H9 (cell line): ENCODE results near the gene UBXN7. TPM values are rescaled to one million over a fixed set of nuclear protein-coding genes. Genes with fewer than 3 reads are reported as not detected.

ENCODE experiments used
- DNase-seq: peaks from one replicate; pipeline ENCODE4 v3.0.0-alpha.2; 2017
- H2AFZ ChIP-seq: one replicate; pipeline ENCODE4 v1.6.1; 2013; ENCODE audit warnings: mild to moderate bottlenecking, low read length, control low read depth, moderate library complexity
- H2AK5ac ChIP-seq: 2 replicates; pipeline ENCODE4 v1.6.1; 2013; ENCODE audit warnings: low read length, control low read depth, mixed read lengths; ENCODE audit not compliant: insufficient read length
- H2BK120ac ChIP-seq: one replicate; pipeline ENCODE4 v1.6.1; 2013; ENCODE audit warnings: low read depth, mild to moderate bottlenecking, low read length, control low read depth, inconsistent platforms; ENCODE audit not compliant: poor library complexity, severe bottlenecking
- H2BK12ac ChIP-seq: 2 replicates; pipeline ENCODE4 v1.6.1; 2013; ENCODE audit warnings: low read length, control low read depth, mixed read lengths, low read depth; ENCODE audit not compliant: insufficient read length
- H2BK15ac ChIP-seq: 2 replicates; pipeline ENCODE4 v1.6.1; 2013; ENCODE audit warnings: low read depth, low read length, control low read depth
- H2BK20ac ChIP-seq: one replicate; pipeline ENCODE4 v1.6.1; 2013; ENCODE audit warnings: low read depth, mild to moderate bottlenecking, low read length, control low read depth, inconsistent platforms; ENCODE audit not compliant: poor library complexity, severe bottlenecking
- H2BK5ac ChIP-seq: 2 replicates; pipeline ENCODE4 v1.6.1; 2013; ENCODE audit warnings: low read length, control low read depth, mixed read lengths; ENCODE audit not compliant: insufficient read length
- H3K14ac ChIP-seq: 2 replicates; pipeline ENCODE4 v1.6.1; 2013; ENCODE audit warnings: low read length, control low read depth; ENCODE audit not compliant: insufficient read depth
- H3K18ac ChIP-seq: 2 replicates; pipeline ENCODE4 v1.6.1; 2013; ENCODE audit warnings: low read depth, mild to moderate bottlenecking, mixed read lengths, low read length, control low read depth; ENCODE audit not compliant: insufficient read length
- H3K23ac ChIP-seq: 2 replicates; pipeline ENCODE4 v1.6.1; 2013; ENCODE audit warnings: low read length, control low read depth, mixed read lengths, low read depth; ENCODE audit not compliant: insufficient read length
- H3K23me2 ChIP-seq: 2 replicates; pipeline ENCODE4 v1.6.1; 2013; ENCODE audit warnings: low read depth, mild to moderate bottlenecking, mixed read lengths, low read length, control low read depth; ENCODE audit not compliant: insufficient read length, poor library complexity, severe bottlenecking
- H3K27ac ChIP-seq: 2 replicates; pipeline ENCODE4 v1.5.1; 2013; ENCODE audit warnings: low read length, control low read depth, mixed read lengths, low read depth; ENCODE audit not compliant: insufficient read length
- H3K27me3 ChIP-seq: 2 replicates; pipeline ENCODE4 v1.6.1; 2013; ENCODE audit warnings: low read length, control low read depth, inconsistent platforms; ENCODE audit not compliant: insufficient read depth
- H3K4ac ChIP-seq: 2 replicates; pipeline ENCODE4 v1.6.1; 2013; ENCODE audit warnings: low read depth, mild to moderate bottlenecking, control low read depth, inconsistent platforms, low read length, moderate library complexity
- H3K4me1 ChIP-seq: 2 replicates; pipeline ENCODE4 v1.6.1; 2013; ENCODE audit warnings: low read length, control low read depth, inconsistent platforms; ENCODE audit not compliant: insufficient read depth
- H3K4me2 ChIP-seq: 2 replicates; pipeline ENCODE4 v1.6.1; 2013; ENCODE audit warnings: low read length, control low read depth, mixed read lengths; ENCODE audit not compliant: insufficient read length, insufficient read depth
- H3K56ac ChIP-seq: 2 replicates; pipeline ENCODE4 v1.6.1; 2013; ENCODE audit warnings: low read depth, mild to moderate bottlenecking, mixed read lengths, low read length, control low read depth; ENCODE audit not compliant: insufficient read length
- H3K79me1 ChIP-seq: 2 replicates; pipeline ENCODE4 v1.6.1; 2013; ENCODE audit warnings: low read depth, mild to moderate bottlenecking, moderate library complexity, low read length, control low read depth, inconsistent platforms; ENCODE audit not compliant: insufficient read depth, poor library complexity, severe bottlenecking
- H3K79me2 ChIP-seq: 2 replicates; pipeline ENCODE4 v1.6.1; 2013; ENCODE audit warnings: low read length, control low read depth, inconsistent platforms; ENCODE audit not compliant: insufficient read depth
- H3K9ac ChIP-seq: 2 replicates; pipeline ENCODE4 v1.6.1; 2013; ENCODE audit warnings: low read length, control low read depth, mixed read lengths; ENCODE audit not compliant: insufficient read length; ENCODE audit errors: extremely low read depth
- H3K9me3 ChIP-seq: one replicate; pipeline ENCODE4 v1.6.1; 2013; ENCODE audit warnings: low read depth, low read length, inconsistent platforms; ENCODE audit not compliant: control insufficient read depth
- H3T11ph ChIP-seq: one replicate; pipeline ENCODE4 v1.6.1; 2013; ENCODE audit warnings: mild to moderate bottlenecking, low read length, control low read depth, inconsistent platforms
- H4K20me1 ChIP-seq: one replicate; pipeline ENCODE4 v1.6.1; 2013; ENCODE audit not compliant: control insufficient read depth, insufficient read length, insufficient read depth
- H4K5ac ChIP-seq: 2 replicates; pipeline ENCODE4 v1.6.1; 2013; ENCODE audit warnings: low read depth, mild to moderate bottlenecking, mixed read lengths, low read length, control low read depth; ENCODE audit not compliant: insufficient read length
- H4K8ac ChIP-seq: replicated peaks from 2 replicates; pipeline ENCODE4 v1.6.1; 2013; ENCODE audit warnings: low read length, control low read depth, mixed read lengths, low read depth; ENCODE audit not compliant: insufficient read length
- H4K91ac ChIP-seq: 2 replicates; pipeline ENCODE4 v1.6.1; 2013; ENCODE audit warnings: low read depth, mild to moderate bottlenecking, moderate library complexity, mixed read lengths, low read length, control low read depth; ENCODE audit not compliant: insufficient read length
- H3K27ac Mint-ChIP-seq, 3 experiments: 2 replicates in 2 of 3; 3 replicates in 1 of 3; pipeline ENCODE4 v1.8.0; 2020 to 2021; ENCODE audit warnings: mixed read lengths in 3 of 3, mild to moderate bottlenecking in 1 of 3, moderate library complexity in 1 of 3
- H3K27me3 Mint-ChIP-seq: 2 replicates; pipeline ENCODE4 v1.8.0; 2021; ENCODE audit warnings: low read depth, mild to moderate bottlenecking, moderate library complexity, mixed read lengths
- H3K36me3 Mint-ChIP-seq, 3 experiments: 2 replicates in 2 of 3; 3 replicates in 1 of 3; pipeline ENCODE4 v1.8.0; 2020 to 2021; ENCODE audit warnings: low read depth in 3 of 3, mixed read lengths in 3 of 3; ENCODE audit not compliant: insufficient read depth in 1 of 3
- H3K4me1 Mint-ChIP-seq, 2 experiments: 2 replicates each; pipeline ENCODE4 v1.8.0; 2020; ENCODE audit warnings: mixed read lengths in 2 of 2
- H3K4me3 Mint-ChIP-seq, 2 experiments: 2 replicates in 1 of 2; 3 replicates in 1 of 2; pipeline ENCODE4 v1.8.0; 2020 to 2021; ENCODE audit warnings: mild to moderate bottlenecking in 2 of 2, mixed read lengths in 2 of 2, moderate library complexity in 1 of 2
- H3K9me3 Mint-ChIP-seq, 2 experiments: 2 replicates in 1 of 2; 3 replicates in 1 of 2; pipeline ENCODE4 v1.8.0; 2020; ENCODE audit warnings: mild to moderate bottlenecking in 2 of 2, mixed read lengths in 2 of 2, moderate library complexity in 1 of 2
- WGBS: extraction: QIAGEN DNeasy Blood & Tissue Kit; methylation state at CpG from one replicate; pipeline ENCODE4 v1.1.7; 2013; ENCODE audit warnings: missing lambda C conversion rate, low lambda C conversion rate, mixed read lengths; ENCODE audit not compliant: insufficient read length; ENCODE audit errors: extremely low coverage; 5-methylcytosine and 5-hydroxymethylcytosine counted together
- total RNA-seq: library from RNA; stranded (reverse); gene quantifications from 2 replicates; pipeline ENCODE4 v1.2.1, GENCODE V29; 2021
- TF ChIP-seq, protein P1 (sequence below): fragments of 200-600 bp; sonication (generic); conservative IDR thresholded peaks from 3 replicates; pipeline ENCODE4 v1.8.0; 2021; ENCODE audit warnings: antibody characterized with exemption, mild to moderate bottlenecking

Gene UBXN7
- total RNA-seq, 1 experiment from 2014 or later = 110 TPM

DNA sequence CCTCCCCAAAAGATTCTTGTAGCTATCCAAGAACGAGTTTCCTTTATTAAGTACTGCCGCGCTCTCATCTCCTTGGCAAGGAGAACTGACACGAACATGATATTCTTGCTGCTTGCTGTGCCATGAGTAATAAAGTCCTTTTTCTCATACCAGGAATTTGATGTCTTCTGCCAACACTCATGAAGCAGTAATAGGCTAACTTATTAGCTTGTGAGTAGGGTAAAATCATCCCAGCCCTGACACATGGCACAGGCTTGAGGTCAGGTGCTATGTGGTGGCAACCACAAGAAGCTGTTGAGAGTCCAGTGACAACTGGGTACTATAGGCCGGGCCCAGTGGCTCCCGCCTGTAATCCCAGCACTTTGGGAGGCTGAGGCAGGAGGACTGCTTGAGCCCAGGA is 22.7 kb upstream of the UBXN7 start:
- Histone ChIP-seq H2AK5ac (no peak overlapping the region), H2BK15ac (no peak overlapping the region), H4K91ac (no peak overlapping the region), H3K4me2 (no peak overlapping the region), H3K79me2 (no peaks in the 10 kb centered on the region), H3K79me1 (no peaks in the 10 kb centered on the region), H4K5ac (no peak overlapping the region), H4K20me1 (no peaks in the 10 kb centered on the region), H2BK20ac (no peak overlapping the region), H2AFZ (no peak overlapping the region), H3K9ac (no peak overlapping the region), H3K9me3 (no peaks in the 10 kb centered on the region), H2BK120ac (no peak overlapping the region), H3K14ac (no peak overlapping the region), H4K8ac (no peak overlapping the region), H2BK5ac (no peak overlapping the region), H3K27ac (no peak overlapping the region), H3K27me3 (no peaks in the 10 kb centered on the region), H3K18ac (no peak overlapping the region), H2BK12ac (no peak overlapping the region), H3K23ac (no peak overlapping the region), H3K56ac (no peak overlapping the region), H3K4me1 (no peaks in the 10 kb centered on the region), H3K4ac (no peak overlapping the region), H3K23me2 (no peaks in the 10 kb centered on the region), H3T11ph (no peak overlapping the region)
- no peaks in the 10 kb centered on the region for H3K36me3 Mint-ChIP-seq
- no peak overlapping the region for H3K27ac Mint-ChIP-seq
- no CpG with 5 or more reads among the region's 6 CpGs for WGBS
- no peaks in the 10 kb centered on the region for H3K9me3 Mint-ChIP-seq
- no peaks in the 10 kb centered on the region for H3K27me3 Mint-ChIP-seq
- no peaks in the 10 kb centered on the region for H3K4me1 Mint-ChIP-seq
- DNase-seq = no peak
- TF ChIP-seq, protein P1, sequence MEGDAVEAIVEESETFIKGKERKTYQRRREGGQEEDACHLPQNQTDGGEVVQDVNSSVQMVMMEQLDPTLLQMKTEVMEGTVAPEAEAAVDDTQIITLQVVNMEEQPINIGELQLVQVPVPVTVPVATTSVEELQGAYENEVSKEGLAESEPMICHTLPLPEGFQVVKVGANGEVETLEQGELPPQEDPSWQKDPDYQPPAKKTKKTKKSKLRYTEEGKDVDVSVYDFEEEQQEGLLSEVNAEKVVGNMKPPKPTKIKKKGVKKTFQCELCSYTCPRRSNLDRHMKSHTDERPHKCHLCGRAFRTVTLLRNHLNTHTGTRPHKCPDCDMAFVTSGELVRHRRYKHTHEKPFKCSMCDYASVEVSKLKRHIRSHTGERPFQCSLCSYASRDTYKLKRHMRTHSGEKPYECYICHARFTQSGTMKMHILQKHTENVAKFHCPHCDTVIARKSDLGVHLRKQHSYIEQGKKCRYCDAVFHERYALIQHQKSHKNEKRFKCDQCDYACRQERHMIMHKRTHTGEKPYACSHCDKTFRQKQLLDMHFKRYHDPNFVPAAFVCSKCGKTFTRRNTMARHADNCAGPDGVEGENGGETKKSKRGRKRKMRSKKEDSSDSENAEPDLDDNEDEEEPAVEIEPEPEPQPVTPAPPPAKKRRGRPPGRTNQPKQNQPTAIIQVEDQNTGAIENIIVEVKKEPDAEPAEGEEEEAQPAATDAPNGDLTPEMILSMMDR = no peak
- H3K4me3 Mint-ChIP-seq = no peak overlapping the region
